Endometrium (tissue), 2 donors: Measurements from ENCODE around the gene PIGP.
"Not testable (repeated sequence)": the region's sequence is repeated elsewhere in the genome, so short reads cannot be mapped to it uniquely, and the experiment has no call there.

Source experiments
- FAIRE-seq: peaks from 2 replicates; lab custom pipeline; 2012; peaks lifted over from hg19 to GRCh38; lab: Jason Lieb, UNC
- donor health status: control.
- donor health status: control.

Gene PIGP

DNA sequence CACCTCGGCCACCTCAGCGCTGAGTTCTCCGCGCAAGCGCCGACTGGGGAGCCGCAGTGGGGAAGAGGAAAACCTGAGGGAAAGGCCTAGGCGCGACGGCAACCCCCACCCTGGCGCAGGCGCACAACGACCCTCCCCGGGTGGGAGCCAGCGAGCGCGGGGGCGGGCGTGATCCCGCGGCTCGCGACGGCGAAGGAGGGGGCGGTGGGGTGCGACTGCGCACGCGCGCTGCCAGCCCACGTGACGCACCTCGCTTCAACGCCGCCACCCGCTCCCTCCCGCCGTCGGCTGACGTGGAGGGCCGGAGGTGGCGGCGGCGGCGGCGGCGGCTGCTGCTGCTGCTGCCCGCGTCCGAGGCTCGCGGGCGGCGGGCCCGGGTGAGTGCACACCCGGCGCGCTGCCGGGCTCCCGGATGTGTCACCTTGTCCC, at the start of gene PIGP, which contains the start of gene TTC3:
PIGP (minus strand) TSS at position 84 of the 429 bp plus-strand sequence. CDS start 556 bp downstream, outside the sequence.
TTC3 (plus strand) TSS at position 267 of the 429 bp plus-strand sequence. CDS start 14,004 bp downstream, outside the sequence.
- no peak for FAIRE-seq

DNA sequence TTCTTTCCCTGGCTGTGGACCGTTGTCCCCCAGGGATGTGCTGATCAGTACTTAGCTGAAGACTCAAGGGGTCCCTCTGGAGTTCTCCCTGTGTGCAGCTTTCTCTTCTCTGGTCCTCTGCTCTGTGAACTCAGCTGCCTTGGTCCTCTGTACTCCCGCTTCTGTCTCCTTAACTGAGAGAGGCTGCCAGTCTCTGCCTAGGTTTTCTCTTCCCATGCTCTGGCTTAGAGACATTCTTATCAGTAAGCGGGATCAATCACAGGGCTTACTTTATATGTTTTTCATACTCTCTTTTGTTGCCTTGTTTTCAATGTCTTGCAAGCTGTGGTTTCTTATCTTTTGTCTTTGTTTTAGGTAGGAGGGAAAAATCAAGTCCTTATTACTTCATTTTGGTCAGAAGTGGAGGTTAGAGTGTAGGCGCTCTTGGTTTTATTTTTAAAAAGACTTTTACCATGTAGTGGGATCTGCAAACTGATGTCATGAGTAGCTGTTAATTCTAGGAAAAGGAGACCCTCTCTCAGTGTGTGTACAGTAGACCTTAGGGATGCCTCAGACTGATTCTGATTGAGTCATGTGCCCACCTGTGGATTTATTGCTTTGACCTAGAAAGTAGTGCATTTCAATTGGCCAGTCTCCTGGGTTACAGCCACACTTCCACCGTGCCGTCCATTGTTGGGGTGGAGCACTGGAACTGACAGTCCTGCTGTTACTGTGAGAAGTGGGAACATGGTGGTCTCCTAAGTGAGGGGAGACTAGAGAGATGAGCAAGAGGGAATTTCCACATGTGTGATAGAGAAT, 46.7 kb upstream of the PIGP start:
- no peak for FAIRE-seq

DNA sequence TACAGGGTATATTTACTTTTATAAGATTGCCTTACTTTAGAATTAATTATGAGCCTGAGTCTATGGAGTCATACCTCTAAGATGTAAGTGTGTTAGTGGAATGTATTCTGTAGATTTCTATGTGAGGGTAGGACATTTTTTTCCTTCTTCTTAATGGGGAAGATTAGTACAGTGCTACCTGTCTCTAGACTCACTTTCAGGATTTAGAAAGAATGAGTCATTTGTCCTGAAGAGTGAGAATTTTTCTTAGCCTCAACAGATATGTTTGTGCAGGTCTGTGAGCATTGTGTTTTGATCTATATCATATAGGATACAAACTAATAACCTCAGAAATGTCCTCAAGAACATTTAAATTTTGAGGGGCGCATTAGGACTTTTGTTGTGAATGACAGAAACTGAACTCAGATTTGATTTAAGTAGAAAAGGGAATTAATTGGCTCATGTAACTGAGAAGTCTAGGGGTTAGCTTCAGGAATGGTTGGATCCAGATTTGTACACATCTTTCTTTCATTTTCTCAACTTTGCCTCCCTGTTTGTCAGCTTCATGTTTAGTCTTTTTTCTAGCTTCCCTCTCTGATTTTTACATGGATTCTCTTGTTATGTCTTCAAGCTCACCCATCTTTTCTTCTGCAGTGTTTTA, 45.4 kb upstream of the PIGP start:
- FAIRE-seq: no peak

DNA sequence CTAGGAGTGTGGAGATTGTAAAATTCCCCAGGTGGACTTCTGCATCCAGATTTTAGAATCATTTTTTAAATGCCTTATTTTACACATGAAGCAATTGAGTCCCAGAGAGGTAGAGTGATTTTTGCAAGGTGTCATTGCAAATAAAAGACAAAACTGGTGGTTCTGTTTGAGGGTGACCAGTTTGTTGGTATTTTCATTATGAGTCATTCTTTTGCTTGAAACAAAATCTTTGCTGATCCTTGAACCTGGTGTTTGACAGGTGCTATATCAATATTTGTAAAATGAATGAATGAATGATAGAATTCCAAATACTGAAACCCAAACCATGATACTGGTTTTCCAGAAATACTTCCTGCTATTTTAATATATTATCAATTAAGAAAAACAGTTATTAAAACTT, 44.3 kb upstream of the PIGP start:
- FAIRE-seq: no peak

DNA sequence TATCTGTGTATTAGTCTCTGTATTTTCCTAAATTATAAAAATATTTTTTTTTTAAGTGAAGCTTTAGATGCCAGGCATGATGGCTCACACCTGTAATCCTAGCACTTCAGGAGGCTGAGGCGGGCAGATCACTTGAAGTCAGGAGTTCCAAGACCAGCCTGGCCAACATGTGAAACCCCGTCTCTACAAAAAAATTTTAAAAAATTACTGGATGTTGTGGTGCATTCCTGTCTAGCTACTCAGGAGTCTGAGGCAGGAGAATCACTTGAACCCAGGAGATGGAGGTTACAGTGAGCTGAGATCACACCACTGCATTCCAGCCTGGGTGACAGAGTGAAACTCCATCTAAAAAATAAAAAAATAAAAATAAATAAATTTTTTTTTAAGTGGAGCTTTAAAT, 43.6 kb upstream of the PIGP start:
- FAIRE-seq: not testable (repeated sequence)

DNA sequence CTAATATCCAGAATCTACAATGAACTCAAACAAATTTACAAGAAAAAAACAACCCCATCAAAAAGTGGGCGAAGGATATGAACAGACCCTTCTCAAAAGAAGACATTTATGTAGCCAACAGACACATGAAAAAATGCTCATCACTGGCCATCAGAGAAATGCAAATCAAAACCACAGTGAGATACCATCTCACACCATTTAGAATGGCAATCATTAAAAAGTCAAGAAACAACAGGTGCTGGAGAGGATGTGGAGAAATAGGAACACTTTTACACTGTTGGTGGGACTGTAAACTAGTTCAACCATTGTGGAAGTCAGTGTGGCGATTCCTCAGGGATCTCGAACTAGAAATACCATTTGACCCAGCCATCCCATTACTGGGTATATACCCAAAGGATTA, 41.4 kb upstream of the PIGP start:
- FAIRE-seq: not testable (repeated sequence)

DNA sequence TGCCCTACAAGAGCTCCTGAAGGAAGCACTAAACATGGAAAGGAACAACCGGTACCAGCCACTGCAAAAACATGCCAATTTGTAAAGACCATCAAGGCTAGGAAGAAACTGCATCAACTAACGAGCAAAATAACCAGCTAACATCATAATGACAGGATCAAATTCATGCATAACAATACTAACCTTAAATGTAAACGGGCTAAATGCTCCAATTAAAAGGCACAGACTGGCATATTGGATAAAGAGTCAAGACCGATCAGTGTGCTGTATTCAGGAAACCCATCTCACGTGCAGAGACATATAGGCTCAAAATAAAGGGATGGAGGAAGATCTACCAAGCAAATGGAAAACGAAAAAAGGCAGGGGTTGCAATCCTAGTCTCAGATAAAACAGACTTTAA, 38.2 kb upstream of the PIGP start:
- FAIRE-seq: not testable (repeated sequence)

DNA sequence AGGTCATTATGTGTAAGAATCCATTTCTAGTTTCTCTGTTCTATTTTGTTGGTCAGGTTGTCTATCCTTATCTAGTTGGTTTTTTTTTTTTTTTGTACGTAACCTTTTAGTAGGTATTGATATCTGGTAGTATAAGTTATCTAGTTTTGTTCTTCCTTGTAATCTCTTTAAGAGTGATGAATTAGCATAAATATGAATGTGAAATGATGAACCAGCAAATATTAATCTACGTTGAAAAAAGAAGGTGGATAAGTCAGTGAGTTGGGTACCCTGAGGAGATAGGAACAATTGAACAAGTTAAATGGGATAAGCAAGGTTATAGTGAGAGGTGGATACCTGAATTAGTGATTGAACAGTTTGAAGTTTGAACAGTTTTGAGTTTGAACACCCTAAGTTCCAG, 34.1 kb upstream of the PIGP start:
- no peak for FAIRE-seq

DNA sequence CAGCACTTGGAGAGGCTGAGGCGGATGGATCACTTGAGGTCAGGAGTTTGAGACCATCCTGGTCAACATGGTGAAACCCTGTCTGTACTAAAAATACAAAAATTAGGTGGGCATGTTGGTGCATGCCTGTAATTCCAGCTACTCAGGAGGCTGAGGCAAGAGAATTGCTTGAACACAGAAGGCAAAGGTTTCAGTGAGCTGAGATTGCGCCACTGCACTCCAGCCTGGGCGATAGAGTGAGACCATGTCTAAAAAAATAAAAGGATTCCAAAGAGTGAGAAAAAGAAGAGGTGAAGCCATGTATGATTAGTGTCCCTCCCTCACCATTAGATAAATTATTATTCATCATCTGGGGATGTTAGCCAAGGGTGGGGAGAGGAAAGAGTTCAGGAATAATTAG, 29.9 kb upstream of the PIGP start:
- not testable (repeated sequence) for FAIRE-seq

DNA sequence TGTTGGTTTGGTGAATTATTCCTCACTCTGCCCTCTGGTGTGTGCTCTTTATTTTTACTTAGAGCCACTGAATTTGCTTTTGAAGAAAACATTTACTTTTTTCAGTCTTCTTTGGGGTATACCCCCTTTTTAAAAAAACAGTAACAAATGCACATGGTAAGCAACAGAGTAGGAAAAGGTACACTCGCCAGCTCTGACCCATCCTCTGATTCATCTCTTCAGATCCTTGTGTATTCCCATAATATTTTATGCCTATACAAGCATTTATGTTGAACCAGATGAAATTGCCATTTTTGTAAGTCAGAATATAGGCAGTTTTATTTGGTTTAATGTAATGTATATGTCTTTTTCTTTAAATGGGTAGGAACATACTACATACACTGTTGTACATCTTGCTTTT, 28.5 kb upstream of the PIGP start:
- FAIRE-seq: no peak

DNA sequence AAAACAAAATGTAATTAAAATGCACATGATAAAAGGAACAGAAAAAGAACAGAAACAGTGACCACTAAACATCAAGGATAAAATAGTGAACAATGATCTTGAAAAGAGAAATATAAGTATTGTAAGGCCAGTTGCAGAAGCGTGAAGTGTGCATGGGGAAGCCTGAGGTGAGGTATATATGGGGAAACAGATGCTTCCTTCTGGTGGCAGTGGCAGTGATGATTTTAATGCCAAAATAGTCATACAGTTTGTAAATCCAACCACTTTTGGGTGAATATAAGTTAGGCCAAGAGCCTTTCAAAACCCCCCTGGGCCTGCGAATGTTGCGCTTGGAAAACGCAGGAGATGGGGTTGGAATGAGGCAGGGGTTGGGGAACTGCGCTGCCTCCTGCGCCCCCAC, 27.4 kb upstream of the PIGP start:
- FAIRE-seq: no peak

DNA sequence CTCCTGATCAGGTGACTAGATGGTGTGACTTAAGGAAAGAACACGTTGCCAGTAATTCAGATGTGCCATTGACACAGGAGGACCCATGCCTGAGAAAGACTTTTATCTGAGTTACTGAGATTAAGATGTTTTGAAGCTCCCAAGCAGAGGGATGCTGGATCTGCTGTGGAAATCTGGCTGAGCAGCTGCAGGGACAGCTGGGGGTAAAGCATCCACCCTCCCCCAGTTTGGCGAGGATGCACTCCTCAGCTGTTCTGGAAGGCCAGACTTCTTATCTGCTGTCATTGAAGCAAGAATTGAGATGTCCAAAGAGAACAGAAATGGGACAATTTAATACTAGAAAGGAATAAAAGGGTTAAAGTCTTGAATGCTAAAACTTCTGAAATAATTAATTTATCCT, 25.9 kb upstream of the PIGP start:
- no peak for FAIRE-seq

DNA sequence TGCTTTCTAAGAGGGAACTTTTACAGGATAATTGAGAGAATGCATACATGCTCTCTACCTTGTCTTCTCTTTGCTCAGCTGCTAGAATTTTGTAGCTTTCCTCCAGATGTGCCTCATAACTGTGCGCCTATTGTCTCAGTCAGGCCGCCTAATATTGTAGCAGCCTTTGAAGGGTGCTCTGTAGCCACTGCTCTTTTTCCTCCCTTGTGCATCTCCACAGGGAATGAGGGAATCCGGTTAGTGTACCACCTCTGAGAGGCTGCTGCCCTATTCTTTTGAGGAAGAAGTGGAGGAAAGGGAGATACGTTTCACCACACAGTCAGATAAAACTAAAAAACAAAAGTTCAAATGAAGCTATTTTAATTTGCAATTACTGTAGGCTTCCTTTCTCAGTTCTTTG, 22.9 kb upstream of the PIGP start:
- FAIRE-seq: no peak

DNA sequence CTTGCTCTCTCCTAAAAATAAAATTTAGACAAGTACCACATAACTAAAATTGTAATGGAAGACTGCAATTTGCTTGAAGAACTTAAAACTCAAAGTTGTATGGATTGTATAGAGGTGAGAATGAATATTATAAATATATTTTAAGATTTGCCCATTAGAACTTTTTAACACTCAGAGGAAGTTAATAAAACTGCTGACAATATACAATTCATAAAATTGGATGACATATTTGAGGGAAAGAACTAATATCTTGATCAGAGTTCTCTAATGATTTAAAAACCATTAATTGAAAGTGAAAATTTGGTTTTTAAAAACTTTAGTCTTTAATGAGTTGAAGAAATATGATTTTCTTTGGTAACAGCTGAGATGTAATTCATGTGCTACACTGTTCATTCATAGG, 21.1 kb upstream of the PIGP start:
- no peak for FAIRE-seq

DNA sequence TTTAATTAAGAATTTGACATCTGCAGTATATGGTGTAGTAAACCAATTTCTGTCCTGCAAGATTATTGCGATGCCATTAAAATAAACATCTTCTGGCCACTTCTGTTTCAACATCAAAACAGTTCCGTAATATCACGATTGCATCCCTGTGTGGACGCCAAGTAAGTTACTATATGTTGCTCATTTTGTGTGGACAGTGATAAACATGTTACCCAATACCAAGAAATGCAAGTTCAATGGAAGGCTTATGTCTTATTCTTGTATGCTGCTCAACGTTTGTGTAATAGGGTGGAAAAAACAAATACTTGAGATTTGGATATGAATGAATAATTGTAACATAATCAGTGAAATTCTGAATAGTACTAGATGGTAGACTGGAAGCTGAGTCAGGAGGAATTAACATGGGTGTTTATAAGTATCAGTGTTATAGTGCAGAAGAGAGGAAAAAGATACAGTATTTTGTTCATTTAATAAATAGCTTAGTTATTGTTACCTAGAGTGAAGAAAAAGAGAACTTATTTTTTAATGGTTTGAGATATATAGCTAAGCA, 15.4 kb upstream of the PIGP start:
- no peak for FAIRE-seq

DNA sequence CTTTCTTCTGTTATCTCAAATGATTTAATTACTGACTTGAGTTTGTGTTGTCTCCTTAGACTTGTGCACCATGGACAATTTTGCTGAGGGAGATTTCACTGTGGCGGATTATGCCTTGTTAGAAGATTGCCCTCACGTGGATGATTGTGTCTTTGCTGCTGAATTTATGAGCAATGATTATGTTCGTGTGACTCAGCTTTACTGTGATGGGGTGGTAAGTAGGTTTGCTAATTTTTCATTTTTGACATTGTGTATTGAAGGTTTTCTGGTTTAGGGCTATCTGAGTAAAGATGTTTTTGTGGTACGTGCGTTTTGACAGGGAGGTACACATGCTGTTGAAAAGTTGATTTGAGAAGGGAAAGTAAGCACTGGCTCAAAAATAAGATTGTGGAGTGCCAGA, 14.3 kb upstream of the PIGP start:
- peak; percentile 45 for FAIRE-seq

DNA sequence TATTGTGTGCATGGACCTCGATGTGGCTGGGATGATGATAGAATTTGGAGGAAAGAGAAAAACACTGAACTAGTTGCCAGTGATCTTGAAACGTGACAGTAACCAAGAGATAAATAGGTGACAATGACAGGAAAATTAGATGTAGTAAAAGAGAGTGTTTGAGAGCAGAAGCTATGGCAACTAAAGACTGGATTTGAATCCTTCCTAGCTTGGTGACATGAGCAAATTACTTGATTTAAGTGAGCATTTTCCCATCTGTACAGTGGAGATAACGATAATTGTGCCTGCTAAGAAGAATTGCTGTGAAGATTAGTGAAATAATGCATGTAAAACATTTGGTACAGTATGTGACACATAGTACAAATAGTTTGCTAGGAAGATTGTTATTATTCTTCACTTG, 12.9 kb upstream of the PIGP start:
- no peak for FAIRE-seq

DNA sequence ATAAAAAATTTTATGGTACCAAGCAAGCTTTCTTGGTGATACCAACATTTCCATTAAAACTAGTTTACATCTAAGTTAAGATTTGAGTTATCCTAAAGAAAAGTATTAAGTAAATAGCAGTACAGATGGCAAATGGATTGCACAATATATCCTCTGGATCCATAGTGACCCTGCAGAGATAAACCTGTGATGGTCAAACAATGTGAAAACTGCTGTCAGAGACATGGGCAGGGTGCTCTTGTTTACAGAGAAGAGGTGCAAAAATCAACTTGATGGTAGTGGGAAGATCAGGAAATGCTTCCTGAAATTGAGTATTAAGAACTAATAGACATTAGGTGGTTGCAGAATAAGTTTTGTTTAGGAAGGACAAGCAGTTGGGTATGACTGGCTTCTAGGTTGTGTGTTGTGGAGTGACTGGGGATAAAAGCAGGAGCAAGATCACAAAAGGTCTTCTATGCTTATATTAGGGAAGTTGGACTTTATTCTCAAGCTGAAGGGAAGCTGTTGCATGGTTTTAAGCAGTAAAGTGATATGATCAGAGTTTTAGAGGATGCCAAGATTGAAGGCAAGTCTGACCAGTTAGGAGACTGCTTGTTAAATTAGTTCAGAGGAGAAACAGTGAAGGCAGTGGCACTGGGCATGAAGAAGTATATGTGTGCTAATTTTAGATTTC, 10.1 kb upstream of the PIGP start:
- no peak for FAIRE-seq

DNA sequence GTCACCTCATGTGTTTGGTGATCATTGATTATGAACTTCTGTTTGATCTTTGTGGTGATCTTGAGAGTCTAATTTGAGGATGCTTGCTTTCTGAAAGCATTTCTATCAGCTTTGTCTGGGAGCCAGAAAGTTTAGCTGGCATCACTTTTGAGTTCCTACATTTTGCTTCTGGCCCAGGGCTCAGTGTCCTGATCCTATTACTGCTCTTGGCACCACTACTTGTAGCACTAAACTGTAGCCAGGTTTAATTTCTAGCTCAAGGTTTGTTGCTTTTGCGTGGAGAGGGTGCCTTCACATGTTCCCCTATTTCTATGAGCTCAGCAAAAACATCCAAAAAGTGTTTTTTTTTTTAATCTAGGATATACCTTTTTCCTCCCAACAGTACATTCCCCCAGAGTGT, 9.5 kb upstream of the PIGP start:
- FAIRE-seq: no peak

DNA sequence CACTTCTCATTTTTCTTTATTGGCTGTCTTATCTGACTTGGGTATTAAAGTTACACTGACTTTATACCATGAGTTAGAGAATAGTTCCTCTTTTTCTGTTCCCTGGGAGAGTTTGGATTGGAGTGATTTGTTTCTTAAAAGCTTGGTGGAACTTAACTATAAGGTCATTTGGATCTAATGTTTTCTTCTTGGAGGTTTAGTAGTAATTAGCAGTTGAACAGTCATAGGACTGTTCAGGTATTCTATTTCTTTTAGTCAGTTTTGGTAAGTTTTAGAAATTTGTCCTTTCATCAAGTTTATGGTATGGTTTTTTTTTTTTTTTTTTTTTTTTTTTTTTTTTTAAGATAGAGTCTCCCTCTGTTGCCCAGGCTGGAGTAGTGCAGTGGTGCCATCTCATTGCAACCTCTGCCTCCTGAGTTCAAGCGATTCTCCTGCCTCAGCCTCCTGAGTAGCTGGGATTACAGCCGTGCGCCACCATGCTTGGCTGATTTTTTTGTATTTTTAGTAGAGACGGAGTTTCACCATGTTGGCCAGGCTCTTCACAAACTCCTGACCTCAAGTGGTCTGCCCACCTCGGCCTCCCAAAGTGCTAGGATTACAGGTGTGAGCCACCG, 6.4 kb upstream of the PIGP start:
- FAIRE-seq: no peak

DNA sequence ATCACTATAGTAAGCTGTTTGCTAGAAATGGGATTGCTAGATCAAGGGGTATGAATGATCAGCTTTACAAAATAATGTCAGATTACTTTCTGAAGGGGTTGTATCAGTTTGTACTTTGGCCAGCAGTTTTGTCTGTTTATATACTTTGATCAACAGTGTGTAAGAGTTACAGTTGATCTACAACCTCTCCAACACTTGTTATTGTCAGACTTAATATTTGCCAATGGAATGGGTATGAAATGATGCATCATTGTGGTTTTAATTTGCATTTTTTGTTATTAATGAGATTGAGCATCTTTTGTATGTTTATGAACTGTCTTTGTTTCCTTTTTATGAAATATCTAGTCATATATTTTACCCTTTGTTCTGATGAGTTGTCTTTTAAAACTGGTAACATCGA, 4.5 kb upstream of the PIGP start:
- no peak for FAIRE-seq

DNA sequence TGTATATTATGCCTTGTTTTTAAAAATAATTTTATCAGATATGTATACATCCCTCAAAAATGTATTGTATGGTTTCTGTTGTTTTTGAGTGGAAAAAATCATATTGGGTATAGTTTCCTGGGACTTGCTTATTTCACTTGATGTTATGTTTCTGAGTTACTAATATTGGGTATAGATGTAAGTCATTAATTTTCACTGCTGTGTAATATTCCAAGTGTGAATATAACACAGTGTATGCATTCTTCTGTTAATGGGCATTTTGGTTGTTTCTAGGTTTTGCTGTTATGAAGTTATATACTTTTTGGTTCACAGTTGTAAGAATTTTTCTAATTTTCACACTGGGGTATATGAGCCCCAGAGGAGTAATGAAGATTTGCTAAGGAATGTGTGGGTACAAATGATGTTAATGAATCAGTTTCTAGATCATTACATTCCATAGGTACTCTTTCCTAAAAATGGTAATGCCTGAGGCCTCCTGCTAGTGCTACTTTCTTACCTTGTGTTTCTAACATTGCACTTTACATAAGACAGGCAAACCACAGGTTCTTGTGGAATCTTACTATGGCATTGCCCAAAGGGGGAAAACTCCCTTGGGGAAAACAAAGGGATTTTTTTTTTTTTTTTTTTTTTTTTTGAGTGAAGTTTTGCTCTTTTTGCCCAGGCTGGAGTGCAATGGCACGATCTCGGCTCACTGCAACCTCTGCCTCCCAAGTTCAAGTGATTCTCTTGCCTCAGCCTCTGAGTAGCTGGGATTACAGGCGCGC, 3.4 kb upstream of the PIGP start:
- no peak for FAIRE-seq
